ENCODE results near the gene SPATS1. TPM values are rescaled to one million over a fixed set of nuclear protein-coding genes. Genes with fewer than 3 reads are reported as not detected.

SPATS1 gene
- total and polyA plus RNA-seq, 2 of the 4 experiments (the other 2 are of a cell fraction), result not detected

DNA sequence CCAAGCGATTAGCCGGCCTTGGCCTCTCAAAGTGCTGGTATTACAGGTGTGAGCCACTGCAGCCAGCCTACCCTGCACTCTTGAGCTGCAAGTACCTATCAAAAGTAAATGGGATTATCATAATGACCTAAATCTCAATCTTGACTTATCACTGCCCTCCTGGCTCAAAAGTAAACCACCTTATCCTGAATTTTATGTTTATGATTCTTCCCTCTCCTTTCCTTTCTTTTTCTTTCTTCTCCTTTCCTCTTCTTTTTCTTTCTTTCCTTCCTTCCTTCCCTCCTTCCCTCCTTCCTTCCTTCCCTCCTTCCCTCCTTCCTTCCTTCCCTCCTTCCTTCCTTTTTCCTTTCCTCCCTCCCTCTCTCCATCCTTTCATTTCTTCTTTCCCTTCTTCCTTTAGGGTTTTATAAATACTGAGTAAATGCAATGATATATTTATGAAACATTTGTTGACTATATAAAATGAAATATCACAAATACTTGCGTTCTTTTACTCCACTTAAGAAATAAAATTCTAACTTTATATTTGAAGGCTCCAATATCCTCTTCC lies 21.0 kb downstream of the SPATS1 start:
- Histone ChIP-seq H3K18ac (ENCODE audit: low read depth, low read length) (no peak overlapping the region), H3K23ac (ENCODE audit: low read depth, low read length) (no peak overlapping the region), H3K9me1 (ENCODE audit: insufficient read depth, low read length) (no peaks in the 10 kb centered on the region), H4K8ac (ENCODE audit: low read depth in 2 of 2, low read length in 2 of 2) (no peak overlapping the region), H3K56ac (ENCODE audit: extremely low read depth, insufficient read depth, low read length) (no peak overlapping the region), H3K4me3 (ENCODE audit: insufficient read depth, low read depth, low read length) (no peak overlapping the region), H3K4me2 (ENCODE audit: low read depth, low read length) (no peak overlapping the region), H2AK5ac (ENCODE audit: low read depth, low read length) (no peak overlapping the region), H3K27me3 (ENCODE audit: control insufficient read depth, insufficient read depth, low read length) (peaks cover 27% of the 10 kb centered on the region), H2BK120ac (ENCODE audit: low read depth, low read length) (no peak overlapping the region), H2BK5ac (ENCODE audit: low read depth, low read length, poor library complexity, severe bottlenecking) (no peak overlapping the region), H2BK20ac (ENCODE audit: low read depth, low read length) (no peak overlapping the region), H4K5ac (ENCODE audit: low read depth, low read length) (no peak overlapping the region), H3K79me1 (ENCODE audit: low read depth in 1 of 2, low read length in 2 of 2) (no peaks in the 10 kb centered on the region), H2BK15ac (ENCODE audit: low read depth, low read length) (no peak overlapping the region), H3K9ac (ENCODE audit: low read depth, low read length) (no peak overlapping the region), H2AK9ac (replicated peaks; ENCODE audit: low read depth, low read length, poor library complexity) (no peak overlapping the region), H3K4ac (ENCODE audit: low read depth, low read length) (no peak overlapping the region), H3K4me1 (ENCODE audit: control insufficient read depth, insufficient read depth, low read length) (no peaks in the 10 kb centered on the region), H4K20me1 (ENCODE audit: insufficient read depth, low read length) (no peaks in the 10 kb centered on the region), H2AFZ (replicated peaks; ENCODE audit: low read length, poor library complexity) (no peak overlapping the region), H3K14ac (replicated peaks; ENCODE audit: low read depth, low read length) (no peak overlapping the region), H3K9me3 (ENCODE audit: control insufficient read depth, insufficient read depth, low read length) (no peaks in the 10 kb centered on the region), H4K91ac (ENCODE audit: insufficient read depth, low read depth, low read length) (no peak overlapping the region), H3K36me3 (ENCODE audit: control insufficient read depth, insufficient read depth, low read length) (no peaks in the 10 kb centered on the region), H3K27ac (ENCODE audit: insufficient read depth, low read length) (no peak overlapping the region)
- no TSS peak for BruUV-seq (replicated peaks)
- no peak for DNase-seq
- ChIA-PET CTCF (no interaction called here), POLR2A (ENCODE audit: unreplicated experiment) (no interaction called here)
- no peak for ATAC-seq (ENCODE audit: low read depth)
- intact Hi-C loops (cut with micrococcal nuclease) (no loop called here), dilution Hi-C loops (cut with HindIII; ENCODE audit: low sequenced_read_pairs, unreplicated experiment) (no loop called here), in situ Hi-C loops (cut with MboI; ENCODE audit: low sequenced_read_pairs) (no loop called here)
- 90% methylated on average over 2 of the region's 3 CpGs; no CpG with 5 or more reads in 1 of the 2 experiments for WGBS, 2 experiments (ENCODE audit: extremely low coverage in 2 of 2, insufficient read length in 1 of 2)
- no peak for TF ChIP-seq MXI1 (IDR thresholded peaks at IDR 0.05; ENCODE audit: borderline replicate concordance, low read depth, low read length)
- TF ChIP-seq, protein P1, sequence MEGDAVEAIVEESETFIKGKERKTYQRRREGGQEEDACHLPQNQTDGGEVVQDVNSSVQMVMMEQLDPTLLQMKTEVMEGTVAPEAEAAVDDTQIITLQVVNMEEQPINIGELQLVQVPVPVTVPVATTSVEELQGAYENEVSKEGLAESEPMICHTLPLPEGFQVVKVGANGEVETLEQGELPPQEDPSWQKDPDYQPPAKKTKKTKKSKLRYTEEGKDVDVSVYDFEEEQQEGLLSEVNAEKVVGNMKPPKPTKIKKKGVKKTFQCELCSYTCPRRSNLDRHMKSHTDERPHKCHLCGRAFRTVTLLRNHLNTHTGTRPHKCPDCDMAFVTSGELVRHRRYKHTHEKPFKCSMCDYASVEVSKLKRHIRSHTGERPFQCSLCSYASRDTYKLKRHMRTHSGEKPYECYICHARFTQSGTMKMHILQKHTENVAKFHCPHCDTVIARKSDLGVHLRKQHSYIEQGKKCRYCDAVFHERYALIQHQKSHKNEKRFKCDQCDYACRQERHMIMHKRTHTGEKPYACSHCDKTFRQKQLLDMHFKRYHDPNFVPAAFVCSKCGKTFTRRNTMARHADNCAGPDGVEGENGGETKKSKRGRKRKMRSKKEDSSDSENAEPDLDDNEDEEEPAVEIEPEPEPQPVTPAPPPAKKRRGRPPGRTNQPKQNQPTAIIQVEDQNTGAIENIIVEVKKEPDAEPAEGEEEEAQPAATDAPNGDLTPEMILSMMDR (conservative IDR thresholded peaks at IDR 0.05; ENCODE audit: low read depth, low read length), result no peak
- TF ChIP-seq NFE2L2 (IDR thresholded peaks at IDR 0.05; ENCODE audit: low read depth, low read length), result no peak
- TF ChIP-seq USF2 (IDR thresholded peaks at IDR 0.05; ENCODE audit: low read depth, low read length), result no peak
- no peak for TF ChIP-seq CHD1 (IDR thresholded peaks at IDR 0.05; ENCODE audit: low read depth, low read length)
- no peak for TF ChIP-seq SMC3 (IDR thresholded peaks at IDR 0.05; ENCODE audit: low read depth, low read length)
- TF ChIP-seq RCOR1 (IDR thresholded peaks at IDR 0.05; ENCODE audit: insufficient replicate concordance, low read length), result no peak
- TF ChIP-seq RAD21 (IDR thresholded peaks at IDR 0.05; ENCODE audit: low read length), result no peak
- TF ChIP-seq RFX5 (IDR thresholded peaks at IDR 0.05; ENCODE audit: low read depth, low read length), result no peak
- no peak for TF ChIP-seq POLR2A (IDR thresholded peaks at IDR 0.05; ENCODE audit: low read depth, low read length)
- TF ChIP-seq FOS (IDR thresholded peaks at IDR 0.05; ENCODE audit: low read depth, low read length), result no peak
- TF ChIP-seq, protein P2, sequence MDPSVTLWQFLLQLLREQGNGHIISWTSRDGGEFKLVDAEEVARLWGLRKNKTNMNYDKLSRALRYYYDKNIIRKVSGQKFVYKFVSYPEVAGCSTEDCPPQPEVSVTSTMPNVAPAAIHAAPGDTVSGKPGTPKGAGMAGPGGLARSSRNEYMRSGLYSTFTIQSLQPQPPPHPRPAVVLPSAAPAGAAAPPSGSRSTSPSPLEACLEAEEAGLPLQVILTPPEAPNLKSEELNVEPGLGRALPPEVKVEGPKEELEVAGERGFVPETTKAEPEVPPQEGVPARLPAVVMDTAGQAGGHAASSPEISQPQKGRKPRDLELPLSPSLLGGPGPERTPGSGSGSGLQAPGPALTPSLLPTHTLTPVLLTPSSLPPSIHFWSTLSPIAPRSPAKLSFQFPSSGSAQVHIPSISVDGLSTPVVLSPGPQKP (IDR thresholded peaks at IDR 0.05; ENCODE audit: borderline replicate concordance, low read depth, low read length), result no peak
- no peak for TF ChIP-seq MAFK (IDR thresholded peaks at IDR 0.05; ENCODE audit: low read depth, low read length)
- TF ChIP-seq BHLHE40 (IDR thresholded peaks at IDR 0.05; ENCODE audit: low read depth, low read length), result no peak
- TF ChIP-seq CEBPB (IDR thresholded peaks at IDR 0.05; ENCODE audit: low read depth, low read length), result no peak
- TF ChIP-seq MAZ (IDR thresholded peaks at IDR 0.05; ENCODE audit: borderline replicate concordance, low read depth, low read length), result no peak
